GM12872 (cell line): ENCODE data around the gene STYK1.

Source experiments
- TF ChIP-seq, protein P1 (sequence below): IDR thresholded peaks from 3 replicates; pipeline ENCODE4 v1.5.1; 2011; ENCODE audit warnings: low read depth, mild to moderate bottlenecking, low read length, moderate library complexity; ENCODE audit not compliant: insufficient read depth

Gene STYK1

DNA sequence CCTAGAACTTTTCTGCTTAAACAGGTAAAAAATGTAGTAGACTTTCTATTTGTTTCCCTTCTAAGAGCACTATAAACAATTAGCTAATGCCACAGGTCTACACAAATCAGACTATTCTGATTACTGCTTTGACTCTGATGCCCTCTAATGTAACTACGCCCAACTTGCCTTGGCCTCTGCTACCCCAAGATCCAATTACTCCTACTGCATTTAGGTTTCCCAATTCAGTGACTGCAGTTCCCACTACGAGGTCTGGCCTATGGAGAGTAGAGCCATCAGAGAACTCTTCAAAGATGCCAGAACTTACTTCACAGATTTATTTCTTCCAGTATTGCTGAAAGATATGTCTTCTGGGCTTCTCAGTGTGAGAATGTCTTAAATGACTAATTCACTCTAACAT lies 15.3 kb upstream of the STYK1 start:
- TF ChIP-seq, protein P1, sequence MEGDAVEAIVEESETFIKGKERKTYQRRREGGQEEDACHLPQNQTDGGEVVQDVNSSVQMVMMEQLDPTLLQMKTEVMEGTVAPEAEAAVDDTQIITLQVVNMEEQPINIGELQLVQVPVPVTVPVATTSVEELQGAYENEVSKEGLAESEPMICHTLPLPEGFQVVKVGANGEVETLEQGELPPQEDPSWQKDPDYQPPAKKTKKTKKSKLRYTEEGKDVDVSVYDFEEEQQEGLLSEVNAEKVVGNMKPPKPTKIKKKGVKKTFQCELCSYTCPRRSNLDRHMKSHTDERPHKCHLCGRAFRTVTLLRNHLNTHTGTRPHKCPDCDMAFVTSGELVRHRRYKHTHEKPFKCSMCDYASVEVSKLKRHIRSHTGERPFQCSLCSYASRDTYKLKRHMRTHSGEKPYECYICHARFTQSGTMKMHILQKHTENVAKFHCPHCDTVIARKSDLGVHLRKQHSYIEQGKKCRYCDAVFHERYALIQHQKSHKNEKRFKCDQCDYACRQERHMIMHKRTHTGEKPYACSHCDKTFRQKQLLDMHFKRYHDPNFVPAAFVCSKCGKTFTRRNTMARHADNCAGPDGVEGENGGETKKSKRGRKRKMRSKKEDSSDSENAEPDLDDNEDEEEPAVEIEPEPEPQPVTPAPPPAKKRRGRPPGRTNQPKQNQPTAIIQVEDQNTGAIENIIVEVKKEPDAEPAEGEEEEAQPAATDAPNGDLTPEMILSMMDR = no peak

DNA sequence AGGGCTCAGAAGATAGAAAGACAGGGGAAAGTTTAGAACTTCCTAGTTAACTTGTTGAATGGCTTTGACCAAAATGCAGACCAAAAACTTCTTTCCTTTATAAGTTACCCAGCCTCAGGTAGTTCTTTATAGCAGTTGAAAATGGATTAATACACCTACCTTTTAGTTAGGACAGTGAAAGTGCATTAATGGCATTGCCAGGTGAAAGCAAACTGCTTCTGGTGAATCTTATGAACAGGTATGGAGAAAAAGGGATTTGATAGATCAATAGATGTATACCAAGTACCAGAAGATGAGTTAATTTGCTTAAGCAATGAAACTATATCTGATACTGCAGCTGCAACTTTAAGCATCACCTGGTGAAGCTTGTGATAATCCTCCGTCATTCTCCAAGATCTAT lies 14.2 kb upstream of the STYK1 start:
- TF ChIP-seq, protein P1 = no peak

DNA sequence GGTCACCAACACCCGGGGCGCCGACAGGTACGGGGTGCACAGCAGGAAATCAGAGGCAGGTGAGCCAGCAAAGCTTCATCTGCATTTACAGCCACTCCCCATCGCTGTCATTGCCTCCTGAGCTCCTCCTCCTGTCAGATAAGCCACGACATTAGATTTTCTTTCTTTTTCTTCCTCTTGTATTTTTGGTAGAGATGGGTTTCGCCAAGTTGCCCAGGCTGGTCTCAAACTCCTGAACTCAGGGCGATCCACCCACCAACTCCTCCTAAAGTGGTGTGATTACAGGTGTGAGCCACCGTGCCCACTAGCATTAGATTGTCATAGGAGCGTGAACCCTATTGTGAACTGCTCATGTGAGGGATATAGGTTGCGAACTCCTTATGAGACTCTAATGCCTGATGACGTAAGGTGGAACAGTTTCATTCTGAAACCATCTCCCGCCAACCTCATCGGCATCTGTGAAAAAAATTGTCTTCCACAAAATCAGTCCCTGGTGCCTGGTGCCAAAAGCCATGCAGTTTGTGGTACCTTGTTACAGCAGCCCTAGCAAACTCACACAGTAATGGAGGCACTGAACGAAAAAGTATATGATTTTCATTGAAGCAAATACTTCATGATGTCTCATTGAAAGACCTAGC lies 1.5 kb downstream of the STYK1 start:
- TF ChIP-seq, protein P1 = no peak

DNA sequence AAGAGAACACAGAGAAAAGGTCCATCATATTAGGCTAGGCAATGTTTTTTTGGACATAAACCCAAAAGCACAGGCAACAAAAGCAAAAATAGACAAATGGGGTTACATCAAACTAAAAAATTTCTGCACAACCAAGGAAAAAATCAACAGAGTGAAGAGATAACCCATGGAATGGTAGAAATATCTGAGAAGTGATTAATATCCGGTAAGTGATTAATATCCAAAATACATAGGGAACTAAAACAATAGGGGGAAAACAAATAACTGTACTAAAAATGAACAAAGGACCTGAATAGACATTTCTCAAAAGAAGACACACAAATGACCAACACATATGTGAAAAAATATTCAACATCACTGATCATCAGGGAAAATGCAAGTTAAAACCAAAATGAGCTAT lies 4.3 kb downstream of the STYK1 start:
- TF ChIP-seq, protein P1 = no peak

DNA sequence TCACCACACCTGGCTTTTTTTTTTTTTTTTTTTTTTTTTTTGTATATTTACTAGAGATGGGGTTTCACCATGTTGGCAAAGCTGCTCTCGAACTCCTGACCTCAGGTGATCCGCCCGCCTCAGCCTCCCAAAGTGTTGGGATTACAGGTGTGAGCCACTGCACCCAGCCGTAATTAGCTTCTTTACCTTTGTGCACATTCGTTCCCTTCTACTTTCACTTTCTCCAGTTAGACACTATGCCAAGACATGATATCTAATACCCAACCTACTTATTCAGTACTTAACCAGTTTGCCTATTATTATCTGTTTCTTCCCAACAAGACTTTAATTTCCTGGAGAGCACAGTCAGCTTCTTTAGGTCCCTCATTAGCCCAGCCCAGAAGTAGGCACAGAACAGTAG lies 5.3 kb downstream of the STYK1 start:
- TF ChIP-seq, protein P1 = no peak

DNA sequence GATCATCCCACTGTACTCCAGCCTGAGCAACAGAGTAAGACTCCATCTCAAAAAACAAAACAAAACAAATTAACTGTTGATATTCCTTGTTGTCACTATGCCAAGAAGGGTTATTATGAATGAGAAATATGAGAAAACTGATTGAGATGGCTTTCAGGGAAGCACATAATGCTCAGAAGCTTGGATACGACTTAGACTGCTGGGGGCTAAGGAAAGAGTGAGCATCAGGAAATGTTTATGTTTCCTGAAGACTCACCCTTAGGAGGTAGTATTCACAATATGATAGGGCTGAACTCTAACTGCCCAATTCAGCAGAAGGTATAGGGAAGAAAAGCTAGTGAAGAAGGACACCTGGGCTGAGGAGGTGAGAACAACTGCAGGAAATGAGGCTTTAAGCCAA lies 6.3 kb downstream of the STYK1 start:
- TF ChIP-seq, protein P1 = no peak

DNA sequence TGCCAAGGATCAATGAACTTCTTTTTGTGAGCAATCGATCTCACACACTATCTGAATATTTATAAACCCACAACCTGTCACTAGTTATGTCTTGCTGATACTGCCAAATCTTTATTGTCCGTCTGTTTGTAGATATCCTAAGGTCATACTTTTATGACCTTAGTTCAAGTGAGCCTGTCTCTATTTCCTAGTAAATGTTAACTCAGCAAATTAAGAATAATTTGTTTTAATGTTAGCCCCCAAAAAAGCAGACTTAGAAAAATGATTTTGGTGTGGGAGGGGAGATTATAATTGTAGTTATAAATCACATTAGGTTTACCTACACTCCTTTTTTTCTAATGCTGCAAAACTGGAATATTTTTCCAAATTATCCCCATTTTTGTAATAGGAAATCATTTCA lies 9.4 kb downstream of the STYK1 start:
- TF ChIP-seq, protein P1 = no peak
